CD14-positive monocyte (primary cell): ENCODE measurements around the gene TACC3. TPM values are rescaled to one million over a fixed set of nuclear protein-coding genes. Genes with fewer than 3 reads are reported as not detected.

Experiments used
- DNase-seq, 3 donors: peaks; one replicate each; pipeline ENCODE4 v3.0.0-alpha.2; 2011 to 2022
- H2AFZ ChIP-seq: 2 replicates; pipeline ENCODE4 v1.6.0; 2012; ENCODE audit warnings: mild to moderate bottlenecking, low read depth, low read length, inconsistent platforms; ENCODE audit not compliant: insufficient read depth, poor library complexity, severe bottlenecking
- H3K27ac ChIP-seq, 2 donors: 1 replicate in 1 of 2; 2 replicates in 1 of 2; pipeline ENCODE4 v1.5.1; 2012 to 2013; ENCODE audit warnings: low read length in 2 of 2, control low read depth in 1 of 2, inconsistent platforms in 1 of 2, low read depth in 1 of 2, mild to moderate bottlenecking in 1 of 2
- H3K27me3 ChIP-seq, 2 donors: one replicate each; pipeline versions ENCODE4 v1.6.0 to v1.6.1; 2011 to 2013; ENCODE audit warnings: low read length in 2 of 2; ENCODE audit not compliant: control insufficient read depth in 2 of 2, insufficient read depth in 2 of 2
- H3K36me3 ChIP-seq, 2 donors: replicated peaks in 1 of 2; 1 replicate in 1 of 2; 2 replicates in 1 of 2; pipeline versions ENCODE4 v1.5.1 to v1.6.1; 2012 to 2013; ENCODE audit warnings: low read length in 2 of 2, control low read depth in 1 of 2, inconsistent platforms in 1 of 2, mild to moderate bottlenecking in 1 of 2; ENCODE audit not compliant: insufficient read depth in 2 of 2, control insufficient read depth in 1 of 2
- H3K4me1 ChIP-seq, 2 donors: 1 replicate in 1 of 2; 2 replicates in 1 of 2; pipeline versions ENCODE4 v1.5.1 to v1.6.1; 2012 to 2013; ENCODE audit warnings: low read length in 2 of 2, control low read depth in 1 of 2, inconsistent platforms in 1 of 2, mild to moderate bottlenecking in 1 of 2, moderate library complexity in 1 of 2; ENCODE audit not compliant: insufficient read depth in 2 of 2, control insufficient read depth in 1 of 2
- H3K4me2 ChIP-seq: replicated peaks from 2 replicates; pipeline ENCODE3; 2012; ENCODE audit warnings: low read length, moderate library complexity, mild to moderate bottlenecking; ENCODE audit not compliant: poor library complexity, severe bottlenecking; ENCODE audit errors: extremely low read depth
- H3K4me3 ChIP-seq, 3 experiments: fragments of 200-600 bp in 1 of 3; sonication (generic) in 1 of 3; replicated peaks in 1 of 3; 1 replicate in 2 of 3; 2 replicates in 1 of 3; pipeline ENCODE4 v1.5.1; 2011 to 2013; ENCODE audit warnings: low read length in 3 of 3, mild to moderate bottlenecking in 3 of 3, control low read depth in 2 of 3, low read depth in 2 of 3, inconsistent platforms in 1 of 3, moderate library complexity in 1 of 3
- H3K79me2 ChIP-seq: 2 replicates; pipeline ENCODE4 v1.6.0; 2012; ENCODE audit warnings: mild to moderate bottlenecking, control low read depth, inconsistent platforms, low read length, moderate library complexity; ENCODE audit not compliant: insufficient read depth
- H3K9ac ChIP-seq: 2 replicates; pipeline ENCODE4 v1.6.0; 2017; ENCODE audit warnings: low read length, mild to moderate bottlenecking; ENCODE audit not compliant: insufficient read depth, poor library complexity, severe bottlenecking
- H3K9me3 ChIP-seq, 2 donors: replicated peaks in 1 of 2; 1 replicate in 1 of 2; 2 replicates in 1 of 2; pipeline versions ENCODE4 v1.5.1 to v1.6.1; 2012 to 2013; ENCODE audit warnings: low read length in 2 of 2, control low read depth in 1 of 2; ENCODE audit not compliant: control insufficient read depth in 1 of 2, insufficient read depth in 1 of 2
- H4K20me1 ChIP-seq: 2 replicates; pipeline ENCODE4 v1.6.0; 2012; ENCODE audit warnings: mild to moderate bottlenecking, low read length, control low read depth, moderate library complexity; ENCODE audit not compliant: insufficient read depth
- H3K27ac Mint-ChIP-seq, 7 donors: one replicate each; pipeline ENCODE4 v1.8.0; 2020; ENCODE audit warnings: mild to moderate bottlenecking in 7 of 7, mixed read lengths in 7 of 7, moderate library complexity in 6 of 7, inconsistent platforms in 2 of 7
- H3K27me3 Mint-ChIP-seq, 3 donors: one replicate each; pipeline ENCODE4 v1.8.0; 2021 to 2022; ENCODE audit warnings: low read depth in 3 of 3, mild to moderate bottlenecking in 3 of 3, mixed read lengths in 3 of 3, moderate library complexity in 3 of 3, inconsistent platforms in 1 of 3
- H3K36me3 Mint-ChIP-seq, 2 donors: one replicate each; pipeline ENCODE4 v1.8.0; 2020; ENCODE audit warnings: mixed read lengths in 2 of 2, inconsistent platforms in 1 of 2, mild to moderate bottlenecking in 1 of 2
- H3K4me1 Mint-ChIP-seq: one replicate; pipeline ENCODE4 v1.8.0; 2020; ENCODE audit warnings: mild to moderate bottlenecking, mixed read lengths
- H3K4me3 Mint-ChIP-seq, 2 donors: one replicate each; pipeline ENCODE4 v1.8.0; 2020; ENCODE audit warnings: mild to moderate bottlenecking in 2 of 2, mixed read lengths in 2 of 2, moderate library complexity in 1 of 2
- H3K9me3 Mint-ChIP-seq, 7 donors: one replicate each; pipeline ENCODE4 v1.8.0; 2020 to 2022; ENCODE audit warnings: mixed read lengths in 7 of 7, mild to moderate bottlenecking in 6 of 7, moderate library complexity in 6 of 7, inconsistent platforms in 2 of 7
- CTCF ChIP-seq: fragments of 200-600 bp; IDR thresholded peaks from one replicate; pipeline ENCODE4 v1.8.0; 2022; ENCODE audit warnings: antibody characterized with exemption, mild to moderate bottlenecking
- WGBS: methylation state at CpG from one replicate; pipeline ENCODE4 v1.1.5; 2013; ENCODE audit warnings: missing lambda C conversion rate; ENCODE audit not compliant: insufficient coverage; 5-methylcytosine and 5-hydroxymethylcytosine counted together
- intact Hi-C, 2 donors: fragments of 100-400 bp; cut with micrococcal nuclease; formaldehyde crosslinking; loops; one replicate each; pipeline versions ENCODE4 v1.15.0 to v1.15.1; 2023
- polyA plus RNA-seq, 3 donors: library from polyadenylated mRNA; depleted of rRNA in 1 of 3; unstranded in 2 of 3; stranded (reverse) in 1 of 3; fragments of 300-500 nt in 2 of 3; fragments of >200 nt in 1 of 3; fragmentation: Illumina TruSeq in 2 of 3; gene quantifications; 1 replicate in 2 of 3; 2 replicates in 1 of 3; pipeline ENCODE4 v1.2.3, GENCODE V29; 2012 to 2021

TACC3 gene
- polyA plus RNA-seq, 3 donors = 43.7 to 84.2 (median 56.6) TPM

GRCh38 chr4:1703867-1704266 is 17.5 kb upstream of the TACC3 start:
- Histone ChIP-seq H3K4me3 (no peak overlapping the region), H4K20me1 (peaks cover 28% of the 10 kb centered on the region), H3K9me3 (no peaks in the 10 kb centered on the region), H3K4me2 (no peak overlapping the region), H3K9ac (no peak overlapping the region), H3K27me3 (no peaks in the 10 kb centered on the region), H3K79me2 (peaks cover 94% of the 10 kb centered on the region), H3K4me1 (peaks cover 14 to 27% of the 10 kb centered on the region in 2 donors), H3K36me3 (peaks cover 24 to 69% of the 10 kb centered on the region in 2 donors), H3K27ac (peak overlapping the region in 1 of 2 donors; percentile 8), H2AFZ (no peak overlapping the region)
- no CpG with 5 or more reads among the region's 1 CpG for WGBS
- H3K4me3 Mint-ChIP-seq = no peak overlapping the region
- intact Hi-C loops = no loop called here
- H3K27me3 Mint-ChIP-seq = no peaks in the 10 kb centered on the region
- H3K36me3 Mint-ChIP-seq = peaks cover 43 to 67% of the 10 kb centered on the region in 2 donors
- no peak for DNase-seq
- H3K9me3 Mint-ChIP-seq = no peaks in the 10 kb centered on the region
- no peak for TF ChIP-seq CTCF
- peak overlapping the region in 3 of 7 donors; percentile 36 to 79 (median 71) for H3K27ac Mint-ChIP-seq
- peaks cover 26% of the 10 kb centered on the region for H3K4me1 Mint-ChIP-seq

GRCh38 chr4:1705732-1706131 is 15.6 kb upstream of the TACC3 start:
- intact Hi-C loops = no loop called here
- Histone ChIP-seq H3K27ac (no peak overlapping the region), H3K4me2 (no peak overlapping the region), H2AFZ (no peak overlapping the region), H3K4me3 (no peak overlapping the region), H3K4me1 (peaks cover 22 to 30% of the 10 kb centered on the region in 2 donors), H3K9me3 (no peaks in the 10 kb centered on the region), H3K79me2 (peaks cover 97% of the 10 kb centered on the region), H3K9ac (no peak overlapping the region), H4K20me1 (peaks cover 37% of the 10 kb centered on the region), H3K36me3 (peaks cover 17 to 51% of the 10 kb centered on the region in 2 donors), H3K27me3 (no peaks in the 10 kb centered on the region)
- peaks cover 40 to 61% of the 10 kb centered on the region in 2 donors for H3K36me3 Mint-ChIP-seq
- no peak overlapping the region for H3K4me3 Mint-ChIP-seq
- H3K27me3 Mint-ChIP-seq = no peaks in the 10 kb centered on the region
- H3K27ac Mint-ChIP-seq = no peak overlapping the region
- WGBS = 100% methylated on average over 2 of the region's 6 CpGs
- H3K4me1 Mint-ChIP-seq = peaks cover 36% of the 10 kb centered on the region
- no peak for DNase-seq
- TF ChIP-seq CTCF = no peak
- H3K9me3 Mint-ChIP-seq = no peaks in the 10 kb centered on the region
